ENCODE results near the gene PPEF1. TPM values are rescaled to one million over a fixed set of nuclear protein-coding genes. Genes with fewer than 3 reads are reported as not detected.
"Not testable (repeated sequence)": the region's sequence is repeated elsewhere in the genome, so short reads cannot be mapped to it uniquely, and the experiment has no call there.

The PPEF1 gene
- total RNA-seq, 1 experiment from 2014 or later, result 1.2 TPM

- ChIA-PET POLR2A (ENCODE audit: low non-redundant PET) (no interaction called here), CTCF (no interaction called here)
- Histone ChIP-seq H3K9me3 (ENCODE audit: low read depth, low read length, poor library complexity, severe bottlenecking) (no peaks in the 10 kb centered on the region), H3K27me3 (replicated peaks; ENCODE audit: insufficient read depth, low read depth, low read length, poor library complexity) (no peaks in the 10 kb centered on the region), H3K4me1 (ENCODE audit: insufficient read depth, low read length, poor library complexity, severe bottlenecking) (no peaks in the 10 kb centered on the region), H3K4me3 (ENCODE audit: low read depth, low read length, poor library complexity, severe bottlenecking) (no peak overlapping the region), H3K36me3 (ENCODE audit: insufficient read depth, low read length, poor library complexity, severe bottlenecking) (no peaks in the 10 kb centered on the region), H3K27ac (ENCODE audit: low read depth, low read length, poor library complexity, severe bottlenecking) (no peak overlapping the region)
- DNase-seq (ENCODE audit: low spot score), result no peak
- intact Hi-C loops (cut with micrococcal nuclease; ENCODE audit: unreplicated experiment), result no loop called here
- no TSS peak for BruUV-seq (replicated peaks)
- TF ChIP-seq CTCF (conservative IDR thresholded peaks at IDR 0.05; ENCODE audit: low read depth, low read length) (no peak), EZH2 (IDR thresholded peaks at IDR 0.05; ENCODE audit: borderline replicate concordance, low read depth, low read length, poor library complexity, severe bottlenecking) (no peak)
Measured at GRCh38 chrX:18725310-18725943, 18.0 kb downstream of the PPEF1 start.

GRCh38 chrX:18733287-18733686, 25.8 kb downstream of the PPEF1 start:
- DNase-seq (ENCODE audit: low spot score), result no peak
- intact Hi-C loops (cut with micrococcal nuclease; ENCODE audit: unreplicated experiment), result no loop called here
- no peaks in the 10 kb centered on the region for H3K27me3 ChIP-seq (replicated peaks; ENCODE audit: insufficient read depth, low read depth, low read length, poor library complexity)
- BruUV-seq (replicated peaks), result no TSS peak
- POLR2A ChIA-PET (ENCODE audit: low non-redundant PET), result no interaction called here
- no peak for TF ChIP-seq EZH2 (IDR thresholded peaks at IDR 0.05; ENCODE audit: borderline replicate concordance, low read depth, low read length, poor library complexity, severe bottlenecking)
- TF ChIP-seq CTCF (conservative IDR thresholded peaks at IDR 0.05; ENCODE audit: low read depth, low read length), result no peak
- no peak overlapping the region for H3K27ac ChIP-seq (ENCODE audit: low read depth, low read length, poor library complexity, severe bottlenecking)
- CTCF ChIA-PET, result no interaction called here
- no peak overlapping the region for H3K4me3 ChIP-seq (ENCODE audit: low read depth, low read length, poor library complexity, severe bottlenecking)
- H3K36me3 ChIP-seq (ENCODE audit: insufficient read depth, low read length, poor library complexity, severe bottlenecking), result no peaks in the 10 kb centered on the region
- no peaks in the 10 kb centered on the region for H3K9me3 ChIP-seq (ENCODE audit: low read depth, low read length, poor library complexity, severe bottlenecking)
- no peaks in the 10 kb centered on the region for H3K4me1 ChIP-seq (ENCODE audit: insufficient read depth, low read length, poor library complexity, severe bottlenecking)

GRCh38 chrX:18739609-18740008, 32.2 kb downstream of the PPEF1 start:
- H3K9me3 ChIP-seq (ENCODE audit: low read depth, low read length, poor library complexity, severe bottlenecking); H3K4me1 ChIP-seq (ENCODE audit: insufficient read depth, low read length, poor library complexity, severe bottlenecking); intact Hi-C loops (cut with micrococcal nuclease; ENCODE audit: unreplicated experiment); DNase-seq (ENCODE audit: low spot score); H3K27ac ChIP-seq (ENCODE audit: low read depth, low read length, poor library complexity, severe bottlenecking); H3K4me3 ChIP-seq (ENCODE audit: low read depth, low read length, poor library complexity, severe bottlenecking); H3K36me3 ChIP-seq (ENCODE audit: insufficient read depth, low read length, poor library complexity, severe bottlenecking); POLR2A ChIA-PET (ENCODE audit: low non-redundant PET); BruUV-seq (replicated peaks); H3K27me3 ChIP-seq (replicated peaks; ENCODE audit: insufficient read depth, low read depth, low read length, poor library complexity): not testable (repeated sequence)
- CTCF ChIA-PET, result interaction anchor here (0.7 kb wide), 1 partner anchor 518 kb away, joined by 4 read pairs; no protein-coding TSS in a partner anchor

- ChIA-PET POLR2A (ENCODE audit: low non-redundant PET) (no interaction called here), CTCF (no interaction called here)
- BruUV-seq (replicated peaks), result no TSS peak
- intact Hi-C loops (cut with micrococcal nuclease; ENCODE audit: unreplicated experiment), result no loop called here
- no peak for TF ChIP-seq EZH2 (IDR thresholded peaks at IDR 0.05; ENCODE audit: borderline replicate concordance, low read depth, low read length, poor library complexity, severe bottlenecking)
- TF ChIP-seq CTCF (conservative IDR thresholded peaks at IDR 0.05; ENCODE audit: low read depth, low read length), result no peak
- Histone ChIP-seq H3K27ac (ENCODE audit: low read depth, low read length, poor library complexity, severe bottlenecking) (no peak overlapping the region), H3K27me3 (replicated peaks; ENCODE audit: insufficient read depth, low read depth, low read length, poor library complexity) (no peaks in the 10 kb centered on the region), H3K4me1 (ENCODE audit: insufficient read depth, low read length, poor library complexity, severe bottlenecking) (no peaks in the 10 kb centered on the region), H3K9me3 (ENCODE audit: low read depth, low read length, poor library complexity, severe bottlenecking) (no peaks in the 10 kb centered on the region), H3K36me3 (ENCODE audit: insufficient read depth, low read length, poor library complexity, severe bottlenecking) (no peaks in the 10 kb centered on the region), H3K4me3 (ENCODE audit: low read depth, low read length, poor library complexity, severe bottlenecking) (no peak overlapping the region)
- DNase-seq (ENCODE audit: low spot score), result no peak
Measured at GRCh38 chrX:18748499-18748898, 41.1 kb downstream of the PPEF1 start.
